ENCODE measurements around the gene SLC13A5.
"Not testable (repeated sequence)": the region's sequence is repeated elsewhere in the genome, so short reads cannot be mapped to it uniquely, and the experiment has no call there.

SLC13A5 gene

DNA sequence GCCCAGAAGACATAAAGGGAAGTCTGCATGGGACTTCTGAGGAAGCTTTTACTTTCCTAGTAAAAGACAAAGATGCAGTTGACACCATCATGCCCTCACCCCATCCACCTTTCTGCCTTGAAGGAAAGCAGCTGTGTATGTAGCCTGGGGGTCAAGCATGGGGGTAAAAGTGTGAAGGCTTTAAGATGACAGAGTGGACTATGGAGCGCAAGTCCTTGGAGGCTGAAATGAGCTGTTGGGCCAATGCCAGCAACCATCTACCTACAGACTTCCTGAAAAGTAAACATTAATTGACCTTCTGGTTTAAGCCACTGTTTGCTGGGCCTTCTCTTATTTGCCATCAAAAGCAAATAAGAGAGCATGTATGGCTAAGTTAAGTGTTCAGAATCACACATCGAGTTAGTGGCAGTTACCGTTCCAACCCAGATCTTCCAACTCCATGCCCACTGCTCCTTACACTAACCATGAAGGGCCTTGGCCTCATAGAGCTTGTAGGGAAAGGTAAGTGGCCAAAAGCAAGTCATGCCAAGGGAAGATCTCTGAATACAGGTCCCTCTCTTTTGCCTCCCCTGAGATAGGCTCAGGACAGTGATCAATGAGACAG, 30.0 kb downstream of the SLC13A5 start:
- DNase-seq, result no peak

DNA sequence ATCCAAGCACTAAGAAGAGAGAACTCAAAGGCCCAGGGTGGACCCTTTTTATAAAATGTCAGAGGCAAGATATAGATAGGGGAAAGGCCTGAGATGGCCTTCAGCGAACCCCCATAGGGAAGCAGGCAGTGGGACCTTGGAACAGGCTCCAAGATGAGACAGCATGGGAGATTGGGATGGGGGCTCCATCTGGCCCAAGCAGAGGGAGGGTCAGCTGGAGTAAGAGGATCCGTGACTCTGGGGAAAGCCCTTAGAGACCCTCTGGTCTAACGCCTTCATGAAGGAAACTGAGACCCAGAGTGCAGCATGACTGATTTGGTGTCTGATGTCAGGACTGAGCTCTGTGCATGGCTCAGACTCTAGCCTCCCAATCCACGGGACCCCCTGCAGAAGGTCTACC, 30.8 kb downstream of the SLC13A5 start:
- no peak for DNase-seq

DNA sequence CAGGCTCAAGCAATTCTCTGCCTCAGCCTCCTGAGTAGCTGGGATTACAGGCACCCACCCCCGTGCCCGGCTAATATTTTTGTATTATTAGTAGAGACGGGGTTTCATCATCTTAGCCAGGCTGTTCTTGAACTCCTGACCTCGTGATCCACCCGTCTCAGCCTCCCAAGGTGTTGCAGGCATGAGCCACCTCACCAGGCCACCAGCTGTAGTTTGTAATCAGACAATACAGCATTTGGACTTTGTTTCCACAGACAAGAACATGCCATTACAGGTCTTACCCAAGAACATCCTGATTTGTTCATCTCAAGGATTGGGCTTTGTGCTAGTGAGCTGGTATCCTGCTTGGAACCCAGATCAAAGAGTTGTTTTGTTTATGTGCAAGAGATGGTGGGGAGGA, 31.5 kb downstream of the SLC13A5 start:
- no peak for DNase-seq

DNA sequence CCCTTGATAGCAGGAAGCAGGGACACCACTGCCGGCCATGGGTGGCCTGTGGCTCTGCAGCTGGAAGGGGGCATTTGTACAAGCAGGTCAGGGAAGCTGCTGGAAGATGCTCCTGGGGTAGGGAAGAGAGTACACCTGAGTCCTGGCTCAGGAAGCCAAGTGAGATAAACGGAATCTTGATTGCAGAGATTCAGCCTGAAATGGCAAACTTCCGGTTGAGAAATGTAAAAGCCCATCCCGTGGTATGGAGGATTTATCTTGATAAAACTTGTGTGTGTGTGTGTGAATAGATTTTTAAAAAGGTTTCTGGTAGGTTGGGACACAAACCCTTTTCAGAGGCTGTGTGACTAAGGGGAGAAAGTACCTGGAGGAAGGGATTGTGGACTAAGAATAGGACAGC, 32.0 kb downstream of the SLC13A5 start:
- DNase-seq, result no peak

DNA sequence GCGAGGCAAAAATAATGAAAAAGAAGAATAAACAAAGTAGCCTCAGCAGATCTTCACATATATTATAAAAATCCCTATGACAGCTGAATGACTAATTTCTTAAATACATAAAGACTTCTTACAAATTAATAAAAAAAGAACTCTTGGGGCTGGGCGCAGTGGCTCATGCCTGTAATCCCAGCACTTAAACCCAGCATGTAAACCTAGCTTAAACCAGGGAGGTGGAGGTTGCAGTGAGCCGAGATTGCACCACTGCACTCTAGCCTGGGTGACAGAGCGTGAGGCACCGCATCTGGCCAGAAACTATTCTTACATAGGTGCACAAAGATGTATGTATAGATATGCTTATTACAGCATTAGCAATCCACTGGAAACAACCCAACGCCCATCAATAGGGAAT, 33.9 kb downstream of the SLC13A5 start:
- DNase-seq, result no peak

DNA sequence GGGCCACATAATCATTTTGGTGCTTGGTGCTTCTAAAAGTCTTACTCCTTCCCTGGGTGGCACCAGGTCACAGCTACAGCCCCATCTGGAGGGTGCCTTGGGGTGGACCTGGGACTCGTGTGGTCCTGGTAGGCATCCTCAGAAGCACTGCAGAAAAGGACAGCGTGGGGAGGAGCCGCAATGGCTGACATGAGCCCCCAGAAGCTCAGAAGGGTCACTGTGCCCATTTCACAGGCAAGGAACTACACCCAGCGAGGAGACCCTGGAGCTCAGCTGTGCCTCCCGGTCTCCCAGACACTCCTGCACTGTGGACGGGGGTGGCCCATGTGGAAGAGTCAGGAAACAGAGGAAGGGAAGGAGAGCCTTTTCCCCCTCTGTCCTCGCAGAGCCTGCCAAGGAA, 35.2 kb downstream of the SLC13A5 start:
- DNase-seq, result no peak

DNA sequence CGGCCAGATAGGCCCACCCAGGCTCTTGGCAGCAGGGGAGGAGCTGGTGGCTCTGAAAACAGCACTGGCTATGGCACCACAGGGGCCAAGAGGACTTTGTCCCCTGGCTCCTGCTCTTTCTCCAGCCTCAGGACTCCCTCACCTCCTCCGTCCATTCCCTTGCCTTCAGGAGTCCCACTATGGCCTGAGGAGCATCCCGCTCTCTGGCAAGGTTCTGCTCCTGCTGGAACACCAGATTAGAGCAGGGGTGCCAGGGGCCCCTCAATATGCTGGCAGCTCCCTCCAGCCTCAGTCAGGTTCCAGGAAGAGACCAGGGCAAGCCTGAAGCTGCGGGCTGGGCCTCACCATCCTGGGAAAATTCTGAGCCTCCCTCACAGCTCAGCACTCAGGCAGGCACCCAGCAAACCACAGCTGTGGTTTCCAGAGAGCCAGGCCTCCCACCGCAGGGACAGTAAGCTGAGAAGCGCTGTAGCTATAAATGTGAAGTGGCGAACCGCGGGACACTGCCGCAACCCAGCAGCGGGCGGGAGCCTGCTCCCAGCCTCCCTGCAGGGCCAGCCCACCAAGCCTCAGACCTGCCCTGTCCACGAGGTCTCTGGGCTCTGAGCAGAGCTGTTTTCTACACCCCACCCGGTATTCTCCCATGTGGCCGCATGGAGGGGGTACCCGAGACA, 35.9 kb downstream of the SLC13A5 start:
- DNase-seq, result no peak

DNA sequence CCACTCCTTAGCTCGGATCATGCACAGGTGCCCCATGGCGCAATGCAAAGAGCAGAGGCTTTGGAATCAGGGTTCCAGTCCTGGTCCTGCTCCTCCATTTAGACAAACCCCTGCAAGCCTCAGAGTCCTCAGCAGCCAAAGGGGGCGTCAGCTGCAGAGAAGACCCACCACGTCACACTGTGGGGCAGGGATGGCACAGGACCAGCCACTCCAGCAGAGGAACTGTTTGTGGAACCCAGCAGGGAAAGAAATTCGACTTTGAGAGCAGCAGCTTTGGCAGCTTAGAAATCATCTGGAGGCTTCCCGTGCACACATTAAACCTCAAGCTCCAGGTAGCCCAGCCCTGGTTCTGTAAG, 36.4 kb downstream of the SLC13A5 start:
- no peak for DNase-seq

DNA sequence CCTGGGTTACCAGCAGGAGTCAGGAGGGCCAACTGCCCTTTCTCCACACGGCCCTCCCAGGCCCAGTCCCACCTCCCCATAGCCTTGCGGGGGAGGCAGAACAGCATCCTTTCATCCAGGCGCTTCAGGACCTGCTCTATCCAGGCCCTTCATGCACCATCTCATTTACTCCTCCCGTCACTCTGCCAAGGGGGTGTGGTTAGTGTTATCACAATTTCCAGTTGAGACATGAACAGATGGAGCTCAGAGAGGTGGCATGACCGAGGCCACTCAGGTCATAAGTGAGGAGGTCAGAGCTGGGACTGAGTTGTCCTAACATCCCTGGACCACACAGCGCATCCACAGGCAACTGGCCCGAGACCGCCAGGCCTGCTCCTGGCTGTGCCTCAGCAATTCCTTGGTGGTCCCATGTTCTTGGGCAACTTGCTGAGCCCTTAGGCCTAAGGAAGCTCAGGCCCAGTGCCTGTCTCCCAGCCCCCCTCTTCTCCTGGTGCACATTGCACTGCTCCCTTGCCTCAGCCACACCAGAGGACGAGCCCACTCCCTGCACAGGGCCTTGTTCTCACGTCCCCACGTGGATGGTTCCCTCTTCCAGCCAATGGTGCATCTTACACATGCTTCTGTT, 37.9 kb downstream of the SLC13A5 start:
- no peak for DNase-seq

DNA sequence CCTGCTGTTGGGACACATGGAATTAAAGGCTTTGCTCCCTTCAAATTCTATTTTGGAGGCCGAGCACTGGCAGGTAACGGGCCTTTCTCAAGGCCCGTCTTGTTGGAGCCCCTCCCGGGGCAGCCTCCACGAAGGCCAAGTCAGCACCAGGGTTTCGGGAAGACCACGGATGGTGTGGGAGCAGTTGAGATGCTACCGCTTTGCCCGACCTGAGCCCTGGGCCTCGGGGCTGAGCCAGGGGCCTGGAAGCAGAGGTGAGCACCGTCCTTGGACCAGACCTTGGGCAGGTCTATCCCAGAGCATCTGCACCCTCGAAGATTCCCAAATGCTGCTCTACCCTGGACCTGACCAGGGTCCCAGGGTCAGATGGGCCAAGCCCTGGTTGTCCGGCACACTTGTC, 38.6 kb downstream of the SLC13A5 start:
- DNase-seq, result no peak

DNA sequence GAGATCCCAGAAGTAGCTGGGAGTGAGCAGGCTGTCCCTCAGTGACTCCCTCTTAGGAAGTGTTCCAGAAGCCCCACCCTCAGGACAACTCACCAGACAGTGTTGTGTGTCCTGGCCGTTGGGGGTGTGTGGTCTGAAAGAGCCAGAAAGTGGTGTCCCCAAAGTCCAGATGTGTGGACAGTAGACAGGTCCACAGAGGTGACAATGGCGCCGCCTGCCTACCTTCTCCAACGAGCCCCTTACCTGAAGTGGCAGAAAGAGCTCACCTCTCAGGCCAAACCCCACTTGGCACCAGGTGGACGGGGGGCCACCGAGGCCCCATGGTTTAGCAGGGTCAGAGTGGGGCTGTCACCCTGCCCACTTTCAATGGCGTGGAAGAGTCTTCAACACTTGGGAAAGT, 41.7 kb downstream of the SLC13A5 start:
- no peak for DNase-seq

DNA sequence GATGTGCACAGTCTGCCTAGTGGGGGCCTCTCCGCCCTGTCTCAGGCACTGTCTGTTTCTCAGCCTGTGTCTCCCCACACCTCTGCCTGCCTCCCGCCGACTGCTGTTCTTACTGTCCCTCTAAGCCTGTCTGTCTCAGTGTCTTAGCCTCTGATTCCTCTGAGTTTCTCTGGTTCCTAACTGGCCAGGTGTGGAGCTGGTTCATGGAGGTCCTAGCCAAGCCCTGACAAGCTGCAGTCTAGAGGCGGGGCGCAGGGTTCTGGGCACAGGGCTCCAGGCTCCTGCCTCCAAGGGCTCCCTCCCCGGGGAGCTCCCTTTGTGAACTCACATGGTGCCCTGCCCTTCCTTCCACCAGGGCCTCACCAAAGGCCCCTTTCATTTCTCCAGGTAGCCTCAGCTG, 42.2 kb downstream of the SLC13A5 start:
- no peak for DNase-seq

DNA sequence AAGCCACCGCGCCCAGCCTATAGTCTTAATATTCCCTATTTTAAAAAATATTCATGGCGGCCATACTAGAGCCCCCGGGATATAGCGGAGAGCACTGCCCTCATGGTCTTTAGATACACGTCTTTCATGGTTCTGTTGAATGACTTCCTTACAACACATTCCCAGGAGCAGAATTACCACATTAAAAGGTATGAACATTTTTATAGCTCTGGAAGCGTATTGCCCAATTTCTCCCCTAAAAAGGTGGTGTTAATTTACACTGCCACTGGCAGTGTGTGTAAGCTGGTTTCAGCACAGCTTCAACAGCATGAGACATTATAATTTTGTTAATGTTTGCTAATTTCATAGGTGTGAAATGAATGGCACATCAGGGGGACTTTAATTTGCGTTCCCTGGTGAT, 42.6 kb downstream of the SLC13A5 start:
- no peak for DNase-seq

DNA sequence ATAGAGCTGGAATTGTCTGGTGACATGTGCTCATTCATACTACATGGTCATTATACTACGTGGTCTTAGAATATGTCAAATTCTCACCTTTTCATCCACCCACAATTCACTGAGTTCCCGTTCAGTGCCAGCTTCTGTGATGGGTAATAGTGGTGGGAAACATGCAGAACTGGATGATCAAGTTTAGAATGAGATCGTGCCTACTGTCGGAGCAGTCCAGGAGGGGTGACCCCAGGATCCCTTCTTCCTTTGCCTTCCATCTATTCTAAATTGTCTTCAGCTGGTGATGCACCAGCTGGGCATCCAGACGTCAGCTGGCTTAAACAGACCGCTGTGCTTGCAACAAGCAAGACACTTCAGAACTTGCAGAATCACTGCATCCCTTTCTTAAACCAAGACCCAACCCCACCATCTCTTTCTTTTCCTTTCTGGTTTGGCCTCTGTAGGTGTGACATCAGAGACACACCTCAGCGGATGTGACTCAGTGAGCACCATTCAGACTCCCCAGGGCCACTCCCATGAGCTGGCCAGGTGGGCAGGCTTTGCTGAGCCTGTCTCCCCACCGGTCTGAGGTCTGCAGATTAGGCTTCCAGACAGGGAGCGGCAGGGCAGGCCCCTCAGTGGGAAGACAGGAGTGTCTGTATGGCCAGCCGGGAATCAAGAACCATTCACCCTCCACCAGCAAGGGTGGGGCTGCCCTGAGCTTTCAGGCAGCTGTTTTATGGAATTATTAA, 43.5 kb downstream of the SLC13A5 start:
- DNase-seq, result no peak

DNA sequence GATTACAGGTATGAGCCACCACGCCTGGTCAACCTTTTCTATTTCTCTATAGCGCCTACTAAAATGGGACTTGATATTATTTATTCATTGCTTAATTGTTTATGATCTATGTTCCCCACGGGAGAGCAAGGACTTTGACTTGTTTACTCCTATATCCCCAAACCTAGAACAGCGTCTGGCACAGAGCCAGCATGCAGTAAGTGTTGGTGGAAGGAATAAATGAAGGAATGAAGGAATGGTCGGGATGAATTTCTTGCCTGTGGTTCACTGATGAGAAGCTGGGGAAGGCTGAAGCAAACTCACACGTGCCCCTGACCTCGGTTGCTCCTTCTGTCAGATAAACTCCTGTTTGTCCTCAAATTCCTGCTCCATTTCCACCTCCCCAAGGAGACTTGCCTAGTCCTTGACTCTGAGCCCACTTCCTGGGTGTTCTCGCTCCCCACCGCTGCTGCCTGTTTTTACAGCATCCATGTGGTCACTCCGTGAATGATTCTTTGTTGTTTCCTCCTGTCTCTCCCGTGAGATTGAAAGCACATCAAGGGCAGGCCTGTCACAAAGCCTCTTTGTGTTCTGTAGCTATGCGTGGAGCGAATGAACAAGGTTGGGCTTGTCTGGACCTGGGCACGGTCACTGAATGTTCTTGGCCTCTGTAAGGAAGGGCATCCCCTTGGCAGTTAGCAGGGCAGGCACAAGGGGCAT, 44.3 kb downstream of the SLC13A5 start:
- no peak for DNase-seq

DNA sequence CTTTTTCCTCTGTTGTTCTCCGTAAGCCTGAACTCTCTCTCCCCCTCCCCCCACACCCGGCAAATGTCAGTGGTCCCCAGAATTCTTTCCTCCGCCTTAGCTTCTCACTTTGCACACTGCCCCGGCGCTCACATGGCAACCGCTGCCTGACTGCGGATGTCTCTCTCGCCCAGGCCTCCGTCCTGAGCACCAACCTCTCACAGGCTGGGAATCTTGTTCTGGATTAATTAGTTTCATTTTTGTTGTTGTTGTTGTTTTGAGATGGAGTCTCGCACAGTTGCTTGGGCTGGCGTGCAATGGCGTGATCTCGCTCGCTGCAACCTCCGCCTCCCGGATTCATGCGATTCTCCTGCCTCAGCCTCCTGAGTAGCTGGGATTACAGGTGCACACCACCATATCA, 45.0 kb downstream of the SLC13A5 start:
- no peak for DNase-seq

DNA sequence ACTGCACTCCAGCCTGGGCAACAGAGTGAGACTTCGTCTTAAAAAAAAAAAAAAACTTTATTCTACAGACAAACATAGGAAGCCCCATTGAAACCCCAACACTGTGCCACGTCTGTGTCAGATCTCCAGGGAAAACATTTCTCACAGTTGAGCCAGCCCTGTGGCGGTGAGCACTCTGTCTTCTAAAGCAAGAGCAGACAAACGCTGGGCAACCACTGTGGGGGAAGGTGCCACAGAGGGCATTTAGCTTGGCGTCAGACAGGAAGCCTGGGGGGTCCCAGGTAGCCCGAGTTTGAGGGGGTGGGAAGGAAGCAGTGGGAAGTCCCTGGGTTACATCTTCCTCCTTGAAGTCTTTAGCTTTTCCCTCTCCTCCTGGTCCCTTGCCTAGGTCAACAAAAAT, 45.7 kb downstream of the SLC13A5 start:
- no peak for DNase-seq

DNA sequence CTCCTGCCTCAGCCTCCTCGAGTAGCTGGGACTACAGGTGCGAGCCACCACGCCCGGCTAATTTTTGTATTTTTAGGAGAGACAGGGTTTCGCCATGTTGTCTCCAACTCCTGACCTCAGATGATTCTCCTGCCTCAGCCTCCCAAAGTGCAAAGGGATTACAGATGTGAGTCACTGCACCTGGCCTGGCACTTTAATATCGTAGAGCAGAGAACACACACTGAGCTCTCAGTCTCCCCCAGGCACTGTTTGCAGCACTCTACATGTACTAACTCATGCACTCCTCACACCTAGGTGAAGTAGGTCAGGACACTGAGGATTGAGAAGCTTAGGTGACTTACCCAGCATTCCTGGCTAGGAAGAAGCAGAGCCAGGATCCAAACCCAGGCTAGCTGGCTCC, 46.6 kb downstream of the SLC13A5 start:
- DNase-seq, result no peak

DNA sequence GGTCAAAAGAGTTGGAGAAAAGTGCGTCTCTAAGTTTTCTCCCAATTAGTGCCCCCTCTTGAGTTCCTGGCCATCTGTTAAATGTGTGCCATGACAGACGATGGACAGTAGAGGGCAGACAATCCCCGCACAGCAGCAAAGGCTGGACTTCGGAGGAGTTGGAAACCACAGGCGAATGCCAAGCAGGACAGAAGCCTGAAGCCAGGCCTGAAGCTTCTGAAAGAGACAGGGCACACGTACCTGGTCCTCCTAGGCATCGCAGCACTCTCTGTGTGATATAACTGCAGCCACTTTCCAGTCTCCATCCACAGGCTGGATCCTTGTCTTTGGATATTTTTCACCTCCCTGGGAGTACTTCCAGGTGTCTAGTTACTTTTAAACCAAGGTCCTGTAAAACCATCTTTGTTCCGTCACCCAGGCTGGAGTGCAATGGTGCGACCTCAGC, 47.1 kb downstream of the SLC13A5 start:
- DNase-seq, result peak; percentile 58

DNA sequence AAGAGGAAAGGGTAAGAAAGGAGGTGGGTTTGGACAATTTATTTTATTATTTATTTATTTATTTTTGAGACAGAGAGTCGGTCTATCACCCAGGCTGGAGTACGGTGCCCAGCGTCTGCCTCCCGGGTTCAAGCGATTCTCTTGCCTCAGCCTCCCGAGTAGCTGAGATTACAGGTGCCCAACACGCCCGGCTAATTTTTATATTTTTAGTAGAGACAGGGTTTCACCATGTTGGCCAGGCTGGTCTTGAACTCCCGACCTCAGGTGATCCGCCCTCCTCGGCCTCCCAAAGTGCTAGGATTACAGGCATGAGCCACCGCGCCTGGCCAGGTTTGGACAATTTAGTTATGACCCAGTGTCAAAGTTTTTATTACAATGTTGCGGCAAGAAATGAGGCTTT, 50.0 kb downstream of the SLC13A5 start:
- not testable (repeated sequence) for DNase-seq

DNA sequence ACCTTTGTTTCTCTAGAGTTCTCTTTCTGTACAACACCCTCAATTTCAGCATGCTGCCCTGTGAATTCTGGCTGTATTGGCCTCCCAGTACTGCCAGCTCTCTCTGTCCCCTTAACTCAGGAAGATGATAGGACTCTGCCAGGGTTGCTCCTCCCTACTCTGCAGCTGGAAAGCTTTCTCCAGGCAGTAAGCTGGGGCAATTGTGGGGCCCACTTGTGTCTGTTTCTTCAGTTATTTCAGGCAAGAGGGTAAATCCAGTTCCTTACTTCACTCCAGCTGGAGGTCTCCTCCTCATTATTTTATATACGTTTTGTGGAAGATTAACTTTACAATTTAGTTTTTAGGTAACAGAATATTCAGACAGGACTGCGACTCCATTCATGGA, 51.7 kb downstream of the SLC13A5 start:
- no peak for DNase-seq

DNA sequence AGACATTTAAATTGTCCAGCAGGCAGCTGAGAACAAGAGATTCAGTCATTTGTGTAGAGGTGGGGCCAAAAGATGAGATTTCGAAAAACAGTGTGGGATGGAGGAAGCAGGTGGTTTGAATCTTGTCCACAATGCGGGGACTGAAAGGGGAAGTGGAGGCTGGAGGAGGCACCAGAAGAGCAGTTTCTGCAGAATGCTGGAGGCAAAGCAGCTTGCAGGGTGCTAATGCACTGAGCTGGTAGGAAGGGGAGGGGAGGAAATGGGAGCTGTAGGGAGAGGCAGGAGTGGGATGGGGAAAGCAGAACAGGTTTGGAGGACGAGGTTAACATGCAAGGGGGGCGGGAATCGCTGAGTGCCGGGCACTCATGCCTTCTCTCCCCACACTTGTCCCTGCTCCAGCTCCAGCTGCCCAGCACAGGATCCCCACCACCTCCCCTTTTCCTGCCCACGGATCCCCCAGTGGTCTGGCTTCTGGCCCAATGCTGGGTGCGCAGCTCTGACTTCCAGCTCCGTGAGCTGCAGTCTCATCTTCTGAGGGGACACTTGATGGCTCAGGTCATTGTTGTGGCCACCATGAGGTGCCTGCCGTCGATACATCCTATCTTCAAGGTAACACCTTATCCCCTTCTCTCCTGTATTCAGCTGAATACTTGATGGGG, 52.2 kb downstream of the SLC13A5 start:
- no peak for DNase-seq

DNA sequence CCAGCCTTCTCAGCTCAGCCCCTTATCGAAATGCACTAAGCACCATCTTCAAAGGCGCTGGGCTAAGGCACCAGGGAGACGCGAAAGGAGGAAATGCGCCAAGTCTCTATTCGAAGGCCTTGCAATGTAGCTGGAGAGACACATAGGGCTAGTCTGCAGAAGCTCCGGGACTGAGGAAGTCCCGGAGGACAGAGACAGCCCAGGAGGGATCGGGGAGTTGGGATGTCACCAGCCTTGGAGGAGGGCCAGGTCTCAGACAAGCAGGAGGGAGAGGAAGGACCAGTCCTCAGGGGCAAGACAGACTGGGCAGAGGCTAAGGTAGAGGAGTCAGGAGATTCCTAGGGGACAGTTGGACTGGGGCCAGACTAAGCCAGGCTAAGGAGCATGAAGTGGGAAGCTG, 53.1 kb downstream of the SLC13A5 start:
- DNase-seq, result no peak
